Right atrium auricular region (tissue), 2 donors: Measurements from ENCODE around the gene ZBTB20. TPM values are rescaled to one million over a fixed set of nuclear protein-coding genes. Genes with fewer than 3 reads are reported as not detected.

Experiments
- DNase-seq: peaks from one replicate; pipeline ENCODE4 v3.0.0-alpha.2; 2019; ENCODE audit warnings: low spot score
- H3K27ac ChIP-seq, 2 donors: fragments of 200-600 bp; sonication (generic); 1 replicate in 1 of 2; 2 replicates in 1 of 2; pipeline ENCODE4 v1.5.1; 2016 to 2019
- H3K27me3 ChIP-seq, 2 donors: fragments of 200-600 bp; sonication (generic); one replicate each; pipeline versions ENCODE4 v1.5.1 to v1.6.0; 2017 to 2019
- H3K36me3 ChIP-seq: fragments of 200-600 bp; sonication (generic); one replicate; pipeline ENCODE4 v1.5.1; 2016
- H3K4me1 ChIP-seq, 2 donors: fragments of 200-600 bp; sonication (generic); one replicate each; pipeline versions ENCODE4 v1.5.1 to v1.6.0; 2017 to 2019
- H3K4me3 ChIP-seq, 2 donors: fragments of 200-600 bp; sonication (generic); 1 replicate in 1 of 2; 2 replicates in 1 of 2; pipeline ENCODE4 v1.5.1; 2017 to 2019; ENCODE audit warnings: mild to moderate bottlenecking in 1 of 2, moderate library complexity in 1 of 2
- H3K9me3 ChIP-seq, 2 donors: fragments of 200-600 bp; sonication (generic); one replicate each; pipeline ENCODE4 v1.5.1; 2019
- CTCF ChIP-seq, 2 donors: fragments of 200-600 bp; sonication (generic); IDR thresholded peaks; one replicate each; pipeline ENCODE4 v1.5.1; 2019; ENCODE audit warnings: antibody characterized with exemption in 2 of 2
- total RNA-seq, 2 donors: library from RNA; depleted of rRNA; stranded (reverse); fragments of >200 nt; gene quantifications; one replicate each; pipeline ENCODE4 v1.1.0, GENCODE V29; 2016

Gene ZBTB20
- total RNA-seq, 2 donors from 2014 or later, result 84.6 to 90.8 TPM

- Histone ChIP-seq H3K27me3 (no peaks in the 10 kb centered on the region), H3K9me3 (no peaks in the 10 kb centered on the region), H3K27ac (no peak overlapping the region), H3K4me1 (no peaks in the 10 kb centered on the region), H3K4me3 (no peak overlapping the region), H3K36me3 (no peaks in the 10 kb centered on the region)
- no peak for TF ChIP-seq CTCF (IDR thresholded peaks at IDR 0.05)
- no peak for DNase-seq
These were observed 207.2 kb downstream of the ZBTB20 start for GRCh38 chr3:114939920-114940319.

GRCh38 chr3:114933407-114933806, 213.7 kb downstream of the ZBTB20 start:
- no peak for DNase-seq
- no peak for TF ChIP-seq CTCF (IDR thresholded peaks at IDR 0.05)
- H3K9me3 ChIP-seq, result no peaks in the 10 kb centered on the region
- H3K4me1 ChIP-seq, result peaks cover 0 to 8% of the 10 kb centered on the region in 2 donors
- H3K4me3 ChIP-seq, result no peak overlapping the region
- no peak overlapping the region for H3K27ac ChIP-seq
- no peaks in the 10 kb centered on the region for H3K36me3 ChIP-seq
- no peaks in the 10 kb centered on the region for H3K27me3 ChIP-seq

GRCh38 chr3:114929971-114930732, 216.9 kb downstream of the ZBTB20 start:
- Histone ChIP-seq H3K4me1 (peaks cover 0 to 8% of the 10 kb centered on the region in 2 donors), H3K4me3 (no peak overlapping the region), H3K27ac (no peak overlapping the region), H3K27me3 (no peaks in the 10 kb centered on the region), H3K36me3 (no peaks in the 10 kb centered on the region), H3K9me3 (no peaks in the 10 kb centered on the region)
- no peak for DNase-seq
- TF ChIP-seq CTCF (IDR thresholded peaks at IDR 0.05), result no peak

- peaks cover 0 to 8% of the 10 kb centered on the region in 2 donors for H3K4me1 ChIP-seq
- TF ChIP-seq CTCF (IDR thresholded peaks at IDR 0.05), result no peak
- H3K27me3 ChIP-seq, result no peaks in the 10 kb centered on the region
- no peaks in the 10 kb centered on the region for H3K9me3 ChIP-seq
- no peak overlapping the region for H3K4me3 ChIP-seq
- no peaks in the 10 kb centered on the region for H3K36me3 ChIP-seq
- H3K27ac ChIP-seq, result no peak overlapping the region
- no peak for DNase-seq
These were observed 218.0 kb downstream of the ZBTB20 start for GRCh38 chr3:114928989-114929640.

GRCh38 chr3:114904633-114905032, 242.5 kb downstream of the ZBTB20 start:
- H3K4me1 ChIP-seq, result peaks cover 0 to 33% of the 10 kb centered on the region in 2 donors
- no peaks in the 10 kb centered on the region for H3K27me3 ChIP-seq
- TF ChIP-seq CTCF (IDR thresholded peaks at IDR 0.05), result no peak
- H3K9me3 ChIP-seq, result peaks cover 0 to 5% of the 10 kb centered on the region in 2 donors
- DNase-seq, result no peak
- no peak overlapping the region for H3K27ac ChIP-seq
- H3K36me3 ChIP-seq, result no peaks in the 10 kb centered on the region
- no peak overlapping the region for H3K4me3 ChIP-seq
